T1000 (cell line): ENCODE measurements around the gene PTPRF.

ENCODE experiments used
- DNase-seq: peaks from one replicate; lab custom pipeline; 2025; ENCODE audit warnings: mixed read lengths; lab: John Stamatoyannopoulos, UW

The PTPRF gene

DNA sequence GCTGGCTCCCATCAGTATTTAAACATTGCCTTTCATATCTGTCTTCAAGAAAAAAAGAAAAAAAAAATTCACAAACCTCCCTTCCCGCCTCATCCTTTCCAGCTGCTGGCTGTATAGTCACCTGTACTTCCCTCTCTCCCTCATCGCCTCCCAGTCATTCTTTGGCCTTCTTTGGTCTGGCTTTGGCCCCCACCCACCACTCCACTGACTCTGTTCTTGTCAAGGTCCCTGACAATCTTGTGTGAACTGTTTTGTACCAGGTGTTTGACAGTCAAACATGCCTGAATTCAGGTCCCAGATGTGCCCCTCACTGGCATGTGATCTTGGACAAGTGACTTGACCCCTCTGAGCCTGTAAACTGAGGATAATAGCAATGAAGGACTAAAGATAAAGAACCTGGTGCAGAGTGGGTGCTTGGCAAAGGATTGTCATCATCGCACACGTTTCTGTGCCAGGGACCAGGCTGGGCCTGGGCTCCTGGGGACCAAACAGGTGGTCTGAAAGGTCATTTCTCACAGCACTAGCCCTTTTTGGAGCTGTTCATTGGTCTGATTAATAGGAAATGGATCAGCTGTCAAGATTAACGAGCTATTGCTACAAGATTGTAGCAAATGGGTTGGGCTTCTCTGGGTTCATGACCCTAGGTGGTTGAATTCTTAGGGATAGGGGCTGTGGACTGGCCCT lies 21.5 kb downstream of the PTPRF start:
- no peak for DNase-seq

- DNase-seq, result no peak
Observed at GRCh38 chr1:43552813-43553212, 22.1 kb downstream of the PTPRF start.

DNA sequence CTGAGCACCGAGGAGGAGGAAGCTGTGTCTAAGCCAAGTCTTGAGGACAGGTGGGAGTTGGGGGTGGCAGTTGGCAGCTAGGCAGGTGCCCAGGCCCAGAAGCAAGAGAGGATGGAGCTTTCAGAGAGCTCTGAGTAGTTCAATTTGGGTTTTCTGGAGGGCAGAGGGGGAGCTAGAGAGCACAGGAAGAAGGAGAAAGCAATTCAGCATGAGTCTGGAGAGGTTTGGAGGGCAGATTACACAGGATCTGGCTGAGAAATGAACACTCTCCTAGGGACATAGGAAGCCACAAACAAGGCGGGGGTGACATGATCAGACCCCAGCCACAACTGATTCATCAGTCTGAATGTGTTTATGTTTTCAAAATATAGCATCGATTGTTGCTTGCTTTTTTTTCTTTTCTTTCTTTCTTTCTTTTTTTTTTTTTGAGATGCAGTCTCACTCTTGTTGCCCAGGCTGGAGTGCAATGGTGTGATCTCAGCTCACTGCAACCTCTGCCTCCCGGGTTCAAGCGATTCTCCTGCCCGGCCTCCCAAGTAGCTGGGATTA lies 23.8 kb downstream of the PTPRF start:
- DNase-seq, result no peak

- DNase-seq, result no peak
Observed at GRCh38 chr1:43556782-43557181, 26.1 kb downstream of the PTPRF start.

GRCh38 chr1:43557744-43558245 lies 27.1 kb downstream of the PTPRF start:
- no peak for DNase-seq

DNA sequence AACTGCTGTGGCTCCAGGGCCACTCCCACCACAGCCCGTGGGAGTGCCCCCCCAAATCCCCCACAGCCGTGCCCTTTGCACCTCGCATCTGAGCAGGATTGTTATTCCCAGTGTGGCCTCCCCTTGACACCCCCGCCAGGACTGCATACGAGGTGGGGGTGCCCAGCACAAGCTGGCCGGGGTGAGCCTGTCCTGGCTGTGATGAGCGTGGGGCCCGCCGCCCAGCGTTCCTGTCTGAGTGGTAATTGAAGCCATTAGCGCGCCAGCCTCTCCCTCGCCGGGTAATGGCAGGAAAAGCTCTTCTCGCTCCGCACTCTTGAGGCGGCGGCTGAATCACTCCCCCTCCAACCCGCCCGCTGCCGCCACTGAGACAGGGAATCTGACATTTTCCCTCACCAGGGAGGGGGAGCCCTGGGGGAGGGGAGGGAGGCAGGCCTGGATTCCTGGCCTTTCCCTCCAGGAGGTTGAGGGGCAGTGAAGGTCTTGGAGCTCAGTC lies 27.7 kb downstream of the PTPRF start:
- no peak for DNase-seq

DNA sequence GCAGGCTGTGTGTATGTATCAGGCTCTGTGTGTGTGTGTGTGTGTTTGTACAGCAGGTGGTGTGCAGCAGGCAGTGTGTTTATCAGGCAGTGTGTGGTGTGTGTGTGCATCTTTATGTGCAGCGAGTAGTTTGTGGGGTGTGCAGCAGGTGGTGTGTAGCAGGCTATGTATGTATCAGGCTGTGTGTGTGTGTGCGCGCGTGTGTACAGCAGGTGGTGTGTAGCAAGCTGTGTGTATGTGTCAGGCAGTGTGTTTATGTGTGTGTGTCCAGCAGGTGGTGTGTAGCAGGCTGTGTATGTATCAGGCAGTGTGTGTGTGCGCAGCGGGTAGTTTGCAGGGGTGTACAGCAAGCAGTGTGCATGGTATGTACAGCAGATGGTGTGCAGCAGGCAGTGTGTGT lies 29.0 kb downstream of the PTPRF start:
- DNase-seq, result no peak

- DNase-seq, result no peak
Observed at GRCh38 chr1:43560286-43560685, 29.6 kb downstream of the PTPRF start.

DNA sequence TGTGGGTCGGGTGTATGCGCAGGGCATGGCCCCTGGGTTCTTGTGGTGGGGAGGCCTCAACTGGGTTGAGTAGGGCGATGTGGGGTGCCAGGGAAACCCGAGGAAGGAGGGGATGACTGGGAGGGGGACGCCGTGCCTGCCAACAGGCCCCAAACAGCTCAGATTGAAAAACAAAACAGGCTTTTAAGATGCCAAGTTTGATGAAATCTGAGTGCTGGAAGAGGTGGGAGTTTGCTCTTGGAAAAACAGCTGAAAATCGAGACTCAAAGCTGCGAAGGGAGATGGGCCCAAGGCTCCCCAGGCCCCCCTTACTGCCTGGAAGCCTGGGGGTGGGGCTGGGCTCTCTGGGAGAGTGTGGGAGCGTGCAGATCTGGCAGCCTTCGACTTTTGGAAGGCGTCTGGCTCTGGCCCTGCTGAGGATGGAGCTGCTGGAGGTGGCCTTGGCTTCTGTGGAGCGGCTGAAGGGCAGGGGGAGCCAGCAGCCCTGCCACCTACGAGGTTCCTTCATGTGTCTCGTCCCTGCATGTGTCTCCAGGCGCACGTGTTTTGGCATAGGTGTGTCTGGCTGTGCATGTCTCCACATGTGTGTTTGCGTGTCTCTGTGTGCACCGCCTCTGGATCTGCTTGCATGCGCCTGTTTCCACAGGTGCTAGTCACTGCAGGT lies 33.3 kb downstream of the PTPRF start:
- no peak for DNase-seq

DNA sequence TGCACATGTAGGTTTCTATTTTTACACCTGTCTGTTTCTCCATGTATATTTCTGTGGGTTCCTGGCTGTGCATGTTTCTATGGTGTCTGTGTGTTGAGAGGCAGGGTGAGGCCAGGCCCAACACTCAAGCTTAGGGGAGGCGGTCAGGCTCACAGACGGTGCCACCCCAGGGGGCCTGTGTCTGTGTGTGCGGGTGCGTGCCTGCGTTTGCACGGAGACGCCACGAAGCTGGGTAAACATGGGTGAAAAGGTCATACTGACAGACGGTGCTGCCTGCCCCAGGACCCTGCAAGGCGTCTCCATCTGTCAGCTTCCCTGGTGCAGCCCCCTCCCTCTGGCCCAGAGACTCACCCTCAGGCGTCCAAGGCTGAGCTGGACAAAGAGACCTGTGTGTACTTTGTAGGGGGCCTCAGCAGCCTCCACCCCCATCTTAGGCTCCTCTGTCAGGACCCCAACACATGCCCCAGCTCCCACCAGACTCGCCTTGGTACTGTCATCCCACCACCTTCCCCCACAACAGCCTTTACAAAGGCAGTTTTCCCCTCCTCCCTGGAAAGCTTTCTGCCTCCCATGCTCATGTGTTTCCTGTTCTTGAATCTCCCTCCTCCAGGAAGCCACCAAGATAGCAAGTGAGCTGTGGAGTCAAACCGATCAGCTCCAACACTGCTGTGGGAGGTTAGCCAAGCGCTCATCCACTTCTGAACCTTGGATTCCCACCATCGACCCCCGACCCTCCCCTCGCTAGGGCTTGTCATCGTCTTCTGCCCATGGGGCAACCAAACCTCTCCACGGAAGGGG lies 34.1 kb downstream of the PTPRF start:
- no peak for DNase-seq

- DNase-seq, result no peak
Observed at GRCh38 chr1:43565600-43566360, 35.1 kb downstream of the PTPRF start.

- no peak for DNase-seq
Observed at GRCh38 chr1:43566382-43567044, 35.8 kb downstream of the PTPRF start.

DNA sequence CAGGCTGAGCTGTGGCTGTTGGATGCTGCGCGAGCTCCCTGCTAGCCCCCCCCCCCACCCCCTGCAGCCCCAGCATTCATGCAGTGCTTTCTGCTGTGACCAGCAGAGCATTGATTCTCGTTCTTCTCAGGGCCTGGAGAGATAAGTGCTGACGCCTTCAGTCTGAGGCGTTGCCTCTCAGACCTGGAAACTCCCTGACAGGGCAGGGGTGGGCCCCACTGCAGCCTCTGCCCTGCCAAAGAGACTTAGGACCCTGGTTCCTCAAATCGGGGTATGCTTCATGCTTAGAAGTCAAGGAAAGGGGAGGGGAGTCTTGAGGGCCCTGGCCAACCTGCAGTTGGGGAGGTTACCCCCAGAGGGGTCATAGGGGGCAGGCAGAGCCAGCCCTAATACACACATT lies 38.5 kb downstream of the PTPRF start:
- no peak for DNase-seq

DNA sequence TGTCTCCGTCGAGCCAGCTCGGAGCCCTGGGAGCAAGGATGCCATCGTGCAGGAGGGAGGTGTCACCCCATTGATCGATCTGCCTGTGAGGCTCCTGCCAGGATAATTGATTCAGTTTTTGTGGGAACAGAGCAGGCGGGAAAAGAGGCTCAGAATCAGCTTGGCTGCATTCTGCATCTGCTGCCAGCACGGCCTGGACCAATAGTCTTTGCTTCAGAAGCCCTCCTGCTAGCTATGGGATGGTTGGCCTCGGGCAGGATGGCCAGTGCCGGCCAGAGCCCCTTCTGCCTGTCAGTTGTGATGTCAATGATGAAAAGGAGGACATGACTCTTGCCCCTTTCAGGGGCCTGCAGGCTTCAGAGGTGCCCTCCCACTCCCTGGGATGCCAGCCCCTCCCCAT lies 39.6 kb downstream of the PTPRF start:
- no peak for DNase-seq

DNA sequence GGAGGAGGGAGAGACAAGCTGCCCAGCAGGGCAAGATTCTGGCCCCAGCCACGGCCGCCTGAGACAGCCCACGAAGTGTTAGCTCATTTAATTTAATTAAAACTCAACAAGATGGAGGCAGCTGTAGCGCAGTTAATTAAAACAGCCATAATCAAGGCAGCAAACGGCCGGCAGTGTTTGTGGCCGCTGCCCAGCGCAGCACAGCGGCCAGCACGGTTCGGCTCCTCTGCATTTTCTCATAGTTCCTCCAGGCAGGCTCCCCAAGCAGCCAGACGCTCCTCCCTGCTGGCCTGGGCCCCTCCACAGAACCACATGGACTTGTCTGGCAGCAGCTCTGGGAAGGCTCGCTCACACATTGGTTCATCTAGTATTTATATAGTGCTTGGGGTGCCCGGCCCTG lies 40.0 kb downstream of the PTPRF start:
- no peak for DNase-seq

DNA sequence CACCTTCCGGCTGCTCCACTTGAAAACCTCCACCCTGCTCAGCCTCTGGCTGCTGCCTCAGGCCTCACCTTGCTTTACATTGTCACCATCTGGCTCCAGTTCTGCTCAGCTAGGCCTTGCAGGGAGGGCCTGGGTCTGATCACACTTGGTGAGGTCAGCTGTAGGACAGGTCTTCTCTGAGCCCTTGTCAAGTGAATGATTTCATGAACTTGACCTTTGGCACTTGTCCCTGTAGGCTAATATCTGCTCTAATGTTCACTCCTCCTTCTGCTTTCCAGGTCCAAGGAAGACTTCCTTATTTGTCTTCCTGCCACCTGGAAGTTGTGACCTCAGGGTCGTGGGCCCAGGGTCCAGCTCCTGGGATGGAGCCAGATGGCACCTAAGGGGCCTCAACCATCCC lies 41.4 kb downstream of the PTPRF start:
- DNase-seq, result no peak

DNA sequence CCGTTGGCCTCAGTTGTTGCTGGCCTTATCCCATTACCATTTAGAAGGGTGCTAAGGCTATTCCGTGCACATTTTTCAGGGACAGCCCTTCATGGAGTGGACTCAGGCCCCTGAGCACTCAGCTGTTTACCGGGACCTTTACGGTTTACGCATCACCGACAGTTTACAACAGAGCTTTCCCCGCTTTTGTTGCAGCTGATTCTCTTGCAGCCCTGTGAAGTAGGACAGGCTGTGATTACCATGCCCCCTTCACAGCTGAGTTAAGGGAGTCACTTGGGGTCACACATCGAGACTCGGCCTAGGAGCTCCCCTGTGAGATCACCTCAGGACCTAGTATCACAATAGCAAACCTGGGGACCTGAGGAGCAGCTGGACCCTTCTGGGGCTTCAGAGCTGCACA lies 41.9 kb downstream of the PTPRF start:
- DNase-seq, result no peak

DNA sequence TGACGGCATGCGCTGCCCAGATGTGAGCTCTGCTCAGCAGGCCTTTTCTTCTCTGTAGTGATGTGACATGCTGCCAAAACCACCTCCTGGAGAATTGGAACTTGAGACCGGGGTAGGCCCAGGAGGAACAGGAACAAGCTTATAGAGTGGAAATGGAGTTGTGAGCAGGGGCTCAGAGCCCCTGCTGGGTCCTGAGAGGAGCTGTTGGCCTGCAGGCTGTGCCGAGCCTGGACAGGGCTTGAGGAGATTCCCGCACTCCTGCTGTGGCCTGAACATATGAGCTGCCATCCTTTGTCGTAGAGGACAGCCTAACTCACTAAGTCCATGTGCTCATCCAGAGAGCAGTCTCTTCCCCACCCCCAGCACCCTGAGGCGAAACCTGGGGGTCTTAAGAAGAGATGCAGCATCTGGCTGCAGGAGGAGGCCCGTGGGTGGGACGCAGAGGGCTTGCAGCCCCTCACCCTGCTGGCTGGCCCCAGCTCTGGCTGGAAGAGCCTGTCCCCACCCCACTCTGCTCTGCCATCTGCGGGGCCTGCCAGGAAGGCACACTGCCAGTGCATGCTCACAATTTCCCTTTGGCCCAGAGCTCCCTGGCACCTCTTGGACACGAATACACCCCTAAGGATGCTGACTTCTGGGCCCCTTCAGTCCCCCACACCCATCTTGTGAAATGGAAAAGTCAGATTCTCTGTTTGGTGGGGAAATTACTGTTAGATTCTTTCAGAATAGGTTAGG lies 42.5 kb downstream of the PTPRF start:
- DNase-seq, result no peak

- no peak for DNase-seq
Observed at GRCh38 chr1:43576521-43576920, 45.8 kb downstream of the PTPRF start.
